Renal cortex interstitium (tissue), 11 donors: Measurements from ENCODE around the gene F8A1. TPM values are rescaled to one million over a fixed set of nuclear protein-coding genes. Genes with fewer than 3 reads are reported as not detected.
"Not testable (repeated sequence)": the region's sequence is repeated elsewhere in the genome, so short reads cannot be mapped to it uniquely, and the experiment has no call there.

Experiments used
- DNase-seq, 11 donors: peaks; one replicate each; pipeline ENCODE4 v3.0.0-alpha.2; 2013; ENCODE audit warnings: low read depth in 9 of 11, low spot score in 4 of 11; ENCODE audit errors: extremely low read depth in 1 of 11
- polyA plus RNA-seq, 3 donors: library from polyadenylated mRNA; unstranded; fragments of 120-200 nt; gene quantifications; one replicate each; pipeline ENCODE4 v1.2.1, GENCODE V29; 2013; ENCODE audit not compliant: insufficient read length in 3 of 3

The F8A1 gene
- polyA plus RNA-seq, 3 donors: 8.5 to 23.9 (median 20.5) TPM

GRCh38 chrX:154910528-154910927 is 24.4 kb downstream of the F8A1 start:
- DNase-seq: not testable (repeated sequence)

- no peak for DNase-seq
Observed at GRCh38 chrX:154914052-154914451, 27.9 kb downstream of the F8A1 start.

- peak; percentile 33 to 67 (median 53) for DNase-seq
Observed at GRCh38 chrX:154918060-154918483, 31.9 kb downstream of the F8A1 start.

GRCh38 chrX:154924771-154925170 is 38.6 kb downstream of the F8A1 start:
- DNase-seq: not testable (repeated sequence)

Other genes starting within 250 kb of the F8A1 start
- gene CTAG2, start 232.8 kb upstream of the F8A1 start, polyA plus RNA-seq: not detected
- gene GAB3, start 135.3 kb upstream of the F8A1 start, polyA plus RNA-seq: 1 to 10 TPM; 2.2 to 2.5 (median 2.3) TPM
- gene DKC1, start 123.5 kb upstream of the F8A1 start, polyA plus RNA-seq: 10 to 100 TPM; 59.0 to 69.4 (median 61.6) TPM
- 10 to 100 TPM; 31.0 to 42.1 (median 39.5) TPM for gene MPP1, start 80.9 kb upstream of the F8A1 start, polyA plus RNA-seq
- not detected for gene SMIM9, start 51.7 kb upstream of the F8A1 start, polyA plus RNA-seq
- 10 to 100 TPM; 12.2 to 18.7 (median 12.7) TPM for gene F8, start 136.4 kb downstream of the F8A1 start, polyA plus RNA-seq
- 100 to 1,000 TPM; 100 to 118 (median 117) TPM for gene FUNDC2, start 140.5 kb downstream of the F8A1 start, polyA plus RNA-seq
- gene CMC4, start 184.8 kb downstream of the F8A1 start, polyA plus RNA-seq: 1 to 10 TPM; 5.2 to 8.9 (median 8.0) TPM
- 10 to 100 TPM; 18.8 to 26.2 (median 18.9) TPM for gene MTCP1, start 184.8 kb downstream of the F8A1 start, polyA plus RNA-seq
- gene BRCC3, start 185.2 kb downstream of the F8A1 start, polyA plus RNA-seq: 10 to 100 TPM; 25.5 to 31.0 (median 27.4) TPM